Urinary bladder (tissue), 2 donors: ENCODE measurements around the gene FSTL1. TPM values are rescaled to one million over a fixed set of nuclear protein-coding genes. Genes with fewer than 3 reads are reported as not detected.

Experiments
- polyA plus RNA-seq: library from polyadenylated mRNA; stranded (reverse); fragments of 200-250 nt; gene quantifications from one replicate; pipeline ENCODE4 v1.2.3, GENCODE V29; 2013
- total RNA-seq: library from RNA; depleted of rRNA; stranded (reverse); fragments of >200 nt; gene quantifications from one replicate; pipeline ENCODE4 v1.2.3, GENCODE V29; 2014
- donor health status: healthy.

FSTL1 gene
- total and polyA plus RNA-seq, 2 donors = 445 to 1,313 TPM

Other genes starting within 250 kb of the FSTL1 start
- gene GPR156, start 165.8 kb downstream of the FSTL1 start, total RNA-seq = 2.0 TPM
- gene GPR156, start 165.8 kb downstream of the FSTL1 start, polyA plus RNA-seq = 3.0 TPM
- gene LRRC58, start 101.6 kb downstream of the FSTL1 start, total RNA-seq = 55.0 TPM
- 13.5 TPM for gene LRRC58, start 101.6 kb downstream of the FSTL1 start, polyA plus RNA-seq
- gene NDUFB4, start 145.3 kb upstream of the FSTL1 start, total RNA-seq = 58.1 TPM
- 242 TPM for gene NDUFB4, start 145.3 kb upstream of the FSTL1 start, polyA plus RNA-seq
- gene HGD, start 231.2 kb upstream of the FSTL1 start, total RNA-seq = not detected
- gene HGD, start 231.2 kb upstream of the FSTL1 start, polyA plus RNA-seq = 0.27 TPM